ENCODE measurements around the gene TMEM130. TPM values are rescaled to one million over a fixed set of nuclear protein-coding genes. Genes with fewer than 3 reads are reported as not detected.
"Not testable (repeated sequence)": the region's sequence is repeated elsewhere in the genome, so short reads cannot be mapped to it uniquely, and the experiment has no call there.

TMEM130 gene
- polyA plus RNA-seq, 1 of the 3 experiments (the other 2 are of a cell fraction), result 1.2 TPM

DNA sequence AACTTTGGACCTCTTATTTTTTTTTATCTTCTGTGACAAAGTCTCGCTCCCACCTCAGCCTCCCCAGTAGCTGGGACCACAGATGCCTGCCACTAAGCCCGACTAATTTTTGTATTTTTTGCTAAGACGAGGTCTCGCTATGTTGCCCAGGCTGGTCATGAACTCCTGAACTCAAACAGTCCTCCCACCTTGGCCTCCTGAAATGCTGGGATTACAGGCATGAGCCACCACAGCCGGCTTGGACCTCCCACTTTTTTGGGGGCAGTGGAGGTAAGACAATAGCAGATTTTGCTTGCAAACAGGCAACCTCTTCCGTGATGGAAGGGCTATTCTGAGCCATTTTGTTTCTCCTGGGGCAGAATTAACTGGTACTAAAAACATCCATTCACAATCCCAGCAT is 7.3 kb upstream of the TMEM130 start:
- TF ChIP-seq, protein P1, sequence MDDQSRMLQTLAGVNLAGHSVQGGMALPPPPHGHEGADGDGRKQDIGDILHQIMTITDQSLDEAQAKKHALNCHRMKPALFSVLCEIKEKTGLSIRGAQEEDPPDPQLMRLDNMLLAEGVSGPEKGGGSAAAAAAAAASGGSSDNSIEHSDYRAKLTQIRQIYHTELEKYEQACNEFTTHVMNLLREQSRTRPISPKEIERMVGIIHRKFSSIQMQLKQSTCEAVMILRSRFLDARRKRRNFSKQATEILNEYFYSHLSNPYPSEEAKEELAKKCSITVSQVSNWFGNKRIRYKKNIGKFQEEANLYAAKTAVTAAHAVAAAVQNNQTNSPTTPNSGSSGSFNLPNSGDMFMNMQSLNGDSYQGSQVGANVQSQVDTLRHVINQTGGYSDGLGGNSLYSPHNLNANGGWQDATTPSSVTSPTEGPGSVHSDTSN (IDR thresholded peaks at IDR 0.05), result no peak
- TF ChIP-seq SMC3 (IDR thresholded peaks at IDR 0.05; ENCODE audit: low read depth, low read length) (no peak), SIN3A (IDR thresholded peaks at IDR 0.05; ENCODE audit: borderline replicate concordance, low read depth, low read length) (no peak)
- TF ChIP-seq, protein P2, sequence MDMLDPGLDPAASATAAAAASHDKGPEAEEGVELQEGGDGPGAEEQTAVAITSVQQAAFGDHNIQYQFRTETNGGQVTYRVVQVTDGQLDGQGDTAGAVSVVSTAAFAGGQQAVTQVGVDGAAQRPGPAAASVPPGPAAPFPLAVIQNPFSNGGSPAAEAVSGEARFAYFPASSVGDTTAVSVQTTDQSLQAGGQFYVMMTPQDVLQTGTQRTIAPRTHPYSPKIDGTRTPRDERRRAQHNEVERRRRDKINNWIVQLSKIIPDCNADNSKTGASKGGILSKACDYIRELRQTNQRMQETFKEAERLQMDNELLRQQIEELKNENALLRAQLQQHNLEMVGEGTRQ (IDR thresholded peaks at IDR 0.05; ENCODE audit: borderline replicate concordance, low read depth, low read length), result no peak
- Histone ChIP-seq H3K9ac (no peak overlapping the region), H3K9me3 (no peaks in the 10 kb centered on the region), H2AFZ (ENCODE audit: low read depth) (no peak overlapping the region), H3K4me3 (ENCODE audit: low read depth in 2 of 2, low read length in 1 of 2) (no peak overlapping the region), H3K4me2 (no peak overlapping the region), H3K27me3 (ENCODE audit: insufficient read depth) (no peaks in the 10 kb centered on the region), H3F3A (replicated peaks; ENCODE audit: insufficient read depth) (no peaks in the 10 kb centered on the region), H3K36me3 (replicated peaks in 1 of 2; ENCODE audit: control insufficient read depth in 1 of 2, insufficient read depth in 2 of 2, low read length in 1 of 2) (peaks cover 12 to 19% of the 10 kb centered on the region in 2 experiments), H3K27ac (ENCODE audit: low read depth in 2 of 2, low read length in 1 of 2) (no peak overlapping the region), H3K4me1 (ENCODE audit: control insufficient read depth in 1 of 2, insufficient read depth in 2 of 2, low read depth in 1 of 2, low read length in 1 of 2) (peaks cover 0 to 15% of the 10 kb centered on the region in 2 experiments; a peak in 1 of 4 replicates), H3K79me2 (ENCODE audit: insufficient read depth) (peaks cover 42% of the 10 kb centered on the region), H4K20me1 (ENCODE audit: insufficient read depth) (peaks cover 21% of the 10 kb centered on the region), H3K9me2 (no peaks in the 10 kb centered on the region)
- ChIA-PET CTCF (interaction anchor here (0.9 to 3.5 kb wide), 9 partner anchors 9 to 456 kb away, joined by 3 to 34 read pairs (median 8); partner anchors contain the start of genes NPTX2 and TMEM130), POLR2A (interaction anchor here (1.9 to 2.3 kb wide), 2 partner anchors 10 to 12 kb away, joined by 6 to 20 read pairs; no protein-coding TSS in a partner anchor)
- WGBS (ENCODE audit: low lambda C conversion rate), result 86% methylated on average over 6 of the region's 6 CpGs
- DNase-seq, result no peak

DNA sequence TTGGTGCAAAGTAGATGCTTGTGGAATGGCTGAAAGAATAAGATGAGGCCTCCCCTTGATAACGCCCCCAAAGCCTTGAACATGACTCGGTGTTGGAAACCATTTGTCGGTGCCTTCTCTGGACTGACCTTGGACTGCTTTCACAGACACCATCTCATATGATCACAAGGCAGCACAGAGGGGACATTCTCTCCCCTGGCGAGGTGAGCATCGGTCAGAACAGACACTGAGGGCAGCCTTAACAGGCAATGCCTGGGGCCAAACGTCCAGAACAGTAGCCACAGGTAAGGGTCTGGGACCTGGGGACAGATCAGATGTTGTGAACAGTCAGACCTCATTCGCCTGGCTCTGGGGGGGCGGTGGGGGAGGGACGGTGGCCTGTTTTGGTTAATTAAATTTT is 5.7 kb upstream of the TMEM130 start:
- no peak overlapping the region for H3K27ac ChIP-seq (ENCODE audit: low read depth in 2 of 2, low read length in 1 of 2)
- H3K4me3 ChIP-seq (ENCODE audit: low read depth in 2 of 2, low read length in 1 of 2), result no peak overlapping the region
- no peak overlapping the region for H3K9ac ChIP-seq
- H3K36me3 ChIP-seq (replicated peaks in 1 of 2; ENCODE audit: control insufficient read depth in 1 of 2, insufficient read depth in 2 of 2, low read length in 1 of 2), result peaks cover 0 to 3% of the 10 kb centered on the region in 2 experiments
- TF ChIP-seq GABPA (IDR thresholded peaks at IDR 0.05; ENCODE audit: low read depth) (no peak), FOXJ3 (CRISPR knock-in tag; IDR thresholded peaks at IDR 0.05) (no peak)
- H3K4me1 ChIP-seq (ENCODE audit: control insufficient read depth in 1 of 2, insufficient read depth in 2 of 2, low read depth in 1 of 2, low read length in 1 of 2), result peaks cover 0 to 15% of the 10 kb centered on the region in 2 experiments; a peak in 1 of 4 replicates
- no peaks in the 10 kb centered on the region for H3K9me2 ChIP-seq
- ChIA-PET POLR2A (no interaction called here), CTCF (interaction anchor here (3.4 kb wide), 1 partner anchor 454 kb away, joined by 11 read pairs; no protein-coding TSS in a partner anchor)
- no peaks in the 10 kb centered on the region for H3F3A ChIP-seq (replicated peaks; ENCODE audit: insufficient read depth)
- peaks cover 26% of the 10 kb centered on the region for H3K79me2 ChIP-seq (ENCODE audit: insufficient read depth)
- DNase-seq, result no peak
- H3K27me3 ChIP-seq (ENCODE audit: insufficient read depth), result no peaks in the 10 kb centered on the region; the same call in 1 of the 2 replicates
- WGBS (ENCODE audit: low lambda C conversion rate), result 73% methylated on average over 9 of the region's 9 CpGs
- peaks cover 14% of the 10 kb centered on the region for H4K20me1 ChIP-seq (ENCODE audit: insufficient read depth)
- no peak overlapping the region for H3K4me2 ChIP-seq
- H2AFZ ChIP-seq (ENCODE audit: low read depth), result no peak overlapping the region
- H3K9me3 ChIP-seq, result no peaks in the 10 kb centered on the region

DNA sequence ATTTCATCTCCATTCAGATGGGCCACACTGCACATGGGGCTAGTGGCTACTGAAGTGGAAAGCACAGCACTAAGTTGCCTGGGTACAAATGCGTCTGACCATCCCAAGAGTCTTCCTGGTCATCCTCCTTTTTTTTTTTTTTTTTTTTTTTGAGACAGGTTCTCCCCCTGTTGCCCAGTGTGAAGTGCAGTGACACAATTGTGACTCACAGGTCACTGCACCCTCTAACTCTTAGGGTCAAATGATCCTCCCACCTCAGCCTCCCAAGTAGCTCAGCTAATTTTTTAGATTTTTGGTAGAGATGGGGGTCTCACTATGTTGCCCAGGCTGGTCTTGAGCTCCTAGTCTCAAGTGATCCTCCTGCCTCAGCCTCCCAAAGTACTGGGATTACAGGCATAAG is 5.1 kb upstream of the TMEM130 start:
- H3K79me2 ChIP-seq (ENCODE audit: insufficient read depth), result peaks cover 20% of the 10 kb centered on the region
- no peaks in the 10 kb centered on the region; the same call in 1 of the 2 replicates for H3K27me3 ChIP-seq (ENCODE audit: insufficient read depth)
- no peak overlapping the region for H2AFZ ChIP-seq (ENCODE audit: low read depth)
- no peaks in the 10 kb centered on the region for H3K36me3 ChIP-seq (replicated peaks in 1 of 2; ENCODE audit: control insufficient read depth in 1 of 2, insufficient read depth in 2 of 2, low read length in 1 of 2)
- H3K4me1 ChIP-seq (ENCODE audit: control insufficient read depth in 1 of 2, insufficient read depth in 2 of 2, low read depth in 1 of 2, low read length in 1 of 2), result peaks cover 0 to 13% of the 10 kb centered on the region in 2 experiments; a peak in 1 of 4 replicates
- H3K4me2 ChIP-seq, result no peak overlapping the region
- TF ChIP-seq ELF1 (IDR thresholded peaks at IDR 0.05), result no peak
- TF ChIP-seq, protein P3, sequence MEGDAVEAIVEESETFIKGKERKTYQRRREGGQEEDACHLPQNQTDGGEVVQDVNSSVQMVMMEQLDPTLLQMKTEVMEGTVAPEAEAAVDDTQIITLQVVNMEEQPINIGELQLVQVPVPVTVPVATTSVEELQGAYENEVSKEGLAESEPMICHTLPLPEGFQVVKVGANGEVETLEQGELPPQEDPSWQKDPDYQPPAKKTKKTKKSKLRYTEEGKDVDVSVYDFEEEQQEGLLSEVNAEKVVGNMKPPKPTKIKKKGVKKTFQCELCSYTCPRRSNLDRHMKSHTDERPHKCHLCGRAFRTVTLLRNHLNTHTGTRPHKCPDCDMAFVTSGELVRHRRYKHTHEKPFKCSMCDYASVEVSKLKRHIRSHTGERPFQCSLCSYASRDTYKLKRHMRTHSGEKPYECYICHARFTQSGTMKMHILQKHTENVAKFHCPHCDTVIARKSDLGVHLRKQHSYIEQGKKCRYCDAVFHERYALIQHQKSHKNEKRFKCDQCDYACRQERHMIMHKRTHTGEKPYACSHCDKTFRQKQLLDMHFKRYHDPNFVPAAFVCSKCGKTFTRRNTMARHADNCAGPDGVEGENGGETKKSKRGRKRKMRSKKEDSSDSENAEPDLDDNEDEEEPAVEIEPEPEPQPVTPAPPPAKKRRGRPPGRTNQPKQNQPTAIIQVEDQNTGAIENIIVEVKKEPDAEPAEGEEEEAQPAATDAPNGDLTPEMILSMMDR (IDR thresholded peaks at IDR 0.05), result no peak
- ChIA-PET CTCF (no interaction called here), POLR2A (no interaction called here)
- peaks cover 9% of the 10 kb centered on the region for H4K20me1 ChIP-seq (ENCODE audit: insufficient read depth)
- no peak overlapping the region for H3K4me3 ChIP-seq (ENCODE audit: low read depth in 2 of 2, low read length in 1 of 2)
- no peak overlapping the region for H3K27ac ChIP-seq (ENCODE audit: low read depth in 2 of 2, low read length in 1 of 2)
- H3F3A ChIP-seq (replicated peaks; ENCODE audit: insufficient read depth), result no peaks in the 10 kb centered on the region
- DNase-seq, result no peak
- no peaks in the 10 kb centered on the region for H3K9me3 ChIP-seq
- WGBS (ENCODE audit: low lambda C conversion rate), result 80% methylated on average over 1 of the region's 1 CpG
- H3K9ac ChIP-seq, result no peak overlapping the region
- no peaks in the 10 kb centered on the region for H3K9me2 ChIP-seq

DNA sequence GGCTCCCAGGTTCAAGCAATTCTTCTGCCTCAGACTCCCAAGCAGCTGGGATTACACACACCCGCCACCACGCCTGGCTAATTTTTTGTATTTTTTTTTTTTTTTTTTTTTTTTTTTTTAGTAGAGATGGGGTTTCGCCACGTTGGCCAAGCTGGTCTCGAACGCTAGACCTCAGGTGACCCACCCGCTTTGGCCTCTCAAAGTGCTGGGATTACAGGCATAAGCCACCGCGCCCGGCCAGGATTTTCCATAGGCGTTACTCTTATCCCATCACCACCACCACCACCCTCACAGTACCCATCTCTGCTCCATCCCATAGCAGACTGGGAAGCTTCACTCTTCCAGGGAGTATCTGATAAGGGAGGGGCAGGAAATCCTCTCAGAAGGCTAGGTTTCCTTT is 3.8 kb upstream of the TMEM130 start:
- peaks cover 0 to 13% of the 10 kb centered on the region in 2 experiments; a peak in 1 of 4 replicates for H3K4me1 ChIP-seq (ENCODE audit: control insufficient read depth in 1 of 2, insufficient read depth in 2 of 2, low read depth in 1 of 2, low read length in 1 of 2)
- WGBS (ENCODE audit: low lambda C conversion rate), result 95% methylated on average over 11 of the region's 11 CpGs
- DNase-seq; H3F3A ChIP-seq (replicated peaks; ENCODE audit: insufficient read depth); H2AFZ ChIP-seq (ENCODE audit: low read depth); H3K9me2 ChIP-seq; H3K4me2 ChIP-seq; H3K9ac ChIP-seq; H3K27ac ChIP-seq (ENCODE audit: low read depth in 2 of 2, low read length in 1 of 2); H3K4me3 ChIP-seq (ENCODE audit: low read depth in 2 of 2, low read length in 1 of 2); H3K9me3 ChIP-seq; H3K79me2 ChIP-seq (ENCODE audit: insufficient read depth); H4K20me1 ChIP-seq (ENCODE audit: insufficient read depth); H3K36me3 ChIP-seq (replicated peaks in 1 of 2; ENCODE audit: control insufficient read depth in 1 of 2, insufficient read depth in 2 of 2, low read length in 1 of 2): not testable (repeated sequence)
- CTCF ChIA-PET, result interaction anchor here (1.1 to 1.9 kb wide), 4 partner anchors 11 to 453 kb away, joined by 3 to 5 read pairs (median 4); no protein-coding TSS in a partner anchor
- H3K27me3 ChIP-seq (ENCODE audit: insufficient read depth), result peaks cover 11% of the 10 kb centered on the region
- POLR2A ChIA-PET, result interaction anchor here (0.7 kb wide), 1 partner anchor 107 kb away, joined by 3 read pairs; no protein-coding TSS in a partner anchor

Measured in SK-N-SH (cell line).